ENCODE data around the gene TTC9C. TPM values are rescaled to one million over a fixed set of nuclear protein-coding genes. Genes with fewer than 3 reads are reported as not detected.
A peak's percentile ranks its signal among the peaks of the same experiment; 100 is the strongest.

TTC9C gene
- total and polyA plus RNA-seq, 2 of the 13 experiments (the other 11 are each of a cell fraction or from before 2014, with no cell fraction given) = 28.0 to 36.4 TPM

- TF ChIP-seq ZNF616 (CRISPR knock-in tag; IDR thresholded peaks at IDR 0.05; ENCODE audit: low read depth) = no peak
- no peak for TF ChIP-seq NONO (IDR thresholded peaks at IDR 0.05)
- TF ChIP-seq NONO (CRISPR knock-in tag; conservative IDR thresholded peaks at IDR 0.05) = peak; percentile 72
- no peak for TF ChIP-seq ZNF607 (CRISPR knock-in tag; IDR thresholded peaks at IDR 0.05; ENCODE audit: borderline replicate concordance)
- 0 out of 2 replicates have a peak, but pooled peaks have one; percentile 36 for TF ChIP-seq SALL2 (CRISPR knock-in tag; IDR thresholded peaks at IDR 0.05)
- no peak for TF ChIP-seq IKZF4 (CRISPR knock-in tag; IDR thresholded peaks at IDR 0.05; ENCODE audit: borderline replicate concordance, low read depth, not compliant biosample characterization)
- no peak for TF ChIP-seq FOXM1 (CRISPR knock-in tag; IDR thresholded peaks at IDR 0.05)
- no peak for TF ChIP-seq ZNF75D (CRISPR knock-in tag; IDR thresholded peaks at IDR 0.05; ENCODE audit: borderline replicate concordance)
- TF ChIP-seq TBX3 (IDR thresholded peaks at IDR 0.05; ENCODE audit: borderline replicate concordance) = 0 out of 2 replicates have a peak, but pooled peaks have one; percentile 25
- TF ChIP-seq JUNB (CRISPR knock-in tag; IDR thresholded peaks at IDR 0.05; ENCODE audit: borderline replicate concordance) = no peak
- no peak for TF ChIP-seq ZBTB40 (IDR thresholded peaks at IDR 0.05)
- TF ChIP-seq ZBTB40 (CRISPR knock-in tag; IDR thresholded peaks at IDR 0.05) = no peak
- TF ChIP-seq NCOA5 (CRISPR knock-in tag; IDR thresholded peaks at IDR 0.05) = no peak
- TF ChIP-seq RFX3 (CRISPR knock-in tag; IDR thresholded peaks at IDR 0.05) = no peak
- TF ChIP-seq ZNF557 (CRISPR knock-in tag; IDR thresholded peaks at IDR 0.05) = no peak
- peak; percentile 99 for TF ChIP-seq ZFP91 (CRISPR knock-in tag; IDR thresholded peaks at IDR 0.05; ENCODE audit: borderline replicate concordance)
Observed at GRCh38 chr11:62771144-62772021, 43.1 kb downstream of the TTC9C start, which contains the start of gene TAF6L (continued).
